Stomach (tissue), 9 donors: ENCODE measurements around the gene ZNF140. TPM values are rescaled to one million over a fixed set of nuclear protein-coding genes. Genes with fewer than 3 reads are reported as not detected.

Source experiments
- DNase-seq, 2 donors: peaks; one replicate each; pipeline versions ENCODE4 v3.0.0 to v3.0.0-alpha.2; 2013 to 2019
- H3K27ac ChIP-seq, 5 donors: fragments of 200-600 bp in 4 of 5; sonication (generic) in 4 of 5; one replicate each; pipeline ENCODE4 v1.5.1; 2013 to 2019; ENCODE audit warnings: mild to moderate bottlenecking in 1 of 5, moderate library complexity in 1 of 5
- H3K27me3 ChIP-seq, 3 donors: fragments of 200-600 bp; sonication (generic); one replicate each; pipeline ENCODE4 v1.5.1; 2017 to 2019; ENCODE audit warnings: mixed run types in 1 of 3
- H3K36me3 ChIP-seq, 4 donors: fragments of 200-600 bp; sonication (generic); 1 replicate in 3 of 4; 2 replicates in 1 of 4; pipeline ENCODE4 v1.5.1; 2016 to 2019
- H3K4me1 ChIP-seq, 4 donors: fragments of 200-600 bp; sonication (generic); one replicate each; pipeline ENCODE4 v1.5.1; 2016 to 2019
- H3K4me3 ChIP-seq, 4 donors: fragments of 200-600 bp; sonication (generic) in 3 of 4; one replicate each; pipeline ENCODE4 v1.5.1; 2016 to 2019; ENCODE audit warnings: mild to moderate bottlenecking in 1 of 4
- H3K9me3 ChIP-seq, 4 donors: fragments of 200-600 bp; sonication (generic); one replicate each; pipeline ENCODE4 v1.5.1; 2016 to 2019
- CTCF ChIP-seq, 7 experiments: fragments of 450-650 bp in 4 of 7; fragments of 200-600 bp in 3 of 7; sonication (generic) in 3 of 7; IDR thresholded peaks; one replicate each; pipeline ENCODE4 v1.5.1; 2016 to 2019; ENCODE audit warnings: antibody characterized with exemption in 7 of 7, control low read depth in 2 of 7, mild to moderate bottlenecking in 1 of 7
- EP300 ChIP-seq: sonication (generic); formaldehyde crosslinking; IDR thresholded peaks from one replicate; pipeline ENCODE4 v1.6.1; 2017; ENCODE audit warnings: antibody characterized with exemption
- POLR2A ChIP-seq, 4 donors: fragments of 450-650 bp; IDR thresholded peaks; one replicate each; pipeline ENCODE4 v1.6.1; 2016; ENCODE audit warnings: antibody characterized with exemption in 4 of 4, control low read depth in 2 of 4, mild to moderate bottlenecking in 1 of 4, moderate library complexity in 1 of 4
- POLR2AphosphoS5 ChIP-seq, 3 donors: sonication (generic); formaldehyde crosslinking; IDR thresholded peaks; one replicate each; pipeline ENCODE4 v1.6.1; 2016; ENCODE audit warnings: antibody characterized with exemption in 3 of 3
- WGBS, 5 donors: extraction: QIAGEN DNeasy Blood & Tissue Kit in 3 of 5; methylation state at CpG; one replicate each; pipeline versions ENCODE4 v1.1.5 to v1.1.7; 2013 to 2018; 5-methylcytosine and 5-hydroxymethylcytosine counted together
- intact Hi-C: fragments of 100-400 bp; cut with DNase I; formaldehyde crosslinking; loops from one replicate; pipeline ENCODE4 v1.15.1; 2023; ENCODE audit warnings: low total_unique reads
- polyA plus RNA-seq, 3 donors: library from polyadenylated mRNA; stranded (reverse); fragments of 200-250 nt; gene quantifications; one replicate each; pipeline ENCODE4 v1.2.3, GENCODE V29; 2013
- total RNA-seq, 5 donors: library from RNA; depleted of rRNA; stranded (reverse); fragments of >200 nt; gene quantifications; one replicate each; pipeline versions ENCODE4 v1.1.0 to v1.2.3, GENCODE V29; 2014 to 2016
- donor health status: healthy with polysubstance abuse.
- donor health status: Bipolar disorder and iron deficiency.
- donor health status: healthy.

The ZNF140 gene
- total and polyA plus RNA-seq, 8 donors, result 2.3 to 43.3 (median 15.1) TPM

- TF ChIP-seq CTCF (IDR thresholded peaks at IDR 0.05) (no peak), POLR2A (IDR thresholded peaks at IDR 0.05) (no peak), POLR2AphosphoS5 (IDR thresholded peaks at IDR 0.05) (no peak), EP300 (no peak)
- peaks cover 89 to 100% (median 99%) of the 10 kb centered on the region in 4 donors for H3K9me3 ChIP-seq
- intact Hi-C loops, result no loop called here
- no peak overlapping the region for H3K27ac ChIP-seq
- WGBS, 5 donors, result 94 to 98% (median 96%) methylated on average over 2 of the region's 2 CpGs
- H3K27me3 ChIP-seq, result no peaks in the 10 kb centered on the region
- H3K4me3 ChIP-seq, result no peak overlapping the region
- no peak for DNase-seq
- no peaks in the 10 kb centered on the region for H3K4me1 ChIP-seq
- peaks cover 37 to 85% (median 62%) of the 10 kb centered on the region in 4 donors for H3K36me3 ChIP-seq
Observed at GRCh38 chr12:133108150-133108549, 27.4 kb downstream of the ZNF140 start.

- no peak for DNase-seq
- 90 to 98% (median 95%) methylated on average over 3 of the region's 3 CpGs for whole genome bisulfite sequencing, 5 donors
- TF ChIP-seq EP300 (no peak), POLR2AphosphoS5 (IDR thresholded peaks at IDR 0.05) (no peak), CTCF (IDR thresholded peaks at IDR 0.05) (no peak), POLR2A (IDR thresholded peaks at IDR 0.05) (no peak)
- Histone ChIP-seq H3K27me3 (no peaks in the 10 kb centered on the region), H3K9me3 (peaks cover 83 to 100% (median 99%) of the 10 kb centered on the region in 4 donors), H3K4me3 (no peak overlapping the region), H3K4me1 (no peaks in the 10 kb centered on the region), H3K36me3 (peaks cover 9 to 100% (median 66%) of the 10 kb centered on the region in 4 donors), H3K27ac (no peak overlapping the region)
- intact Hi-C loops, result no loop called here
Observed at GRCh38 chr12:133120385-133121191, 39.9 kb downstream of the ZNF140 start.

- WGBS, 5 donors, result 95 to 99% (median 98%) methylated on average over 2 of the region's 2 CpGs
- peaks cover 0 to 90% (median 68%) of the 10 kb centered on the region in 4 donors for H3K36me3 ChIP-seq
- H3K4me3 ChIP-seq, result no peak overlapping the region
- DNase-seq, result no peak
- intact Hi-C loops, result no loop called here
- peaks cover 0 to 8% (median 7%) of the 10 kb centered on the region in 4 donors for H3K4me1 ChIP-seq
- TF ChIP-seq POLR2AphosphoS5 (IDR thresholded peaks at IDR 0.05) (no peak), EP300 (no peak)
- peaks cover 68 to 94% (median 89%) of the 10 kb centered on the region in 4 donors for H3K9me3 ChIP-seq
- H3K27ac ChIP-seq, result no peak overlapping the region
- no peaks in the 10 kb centered on the region for H3K27me3 ChIP-seq
Observed at GRCh38 chr12:133124674-133125073, 44.0 kb downstream of the ZNF140 start.

- Histone ChIP-seq H3K4me3 (peak overlapping the region; percentile 67 to 93 (median 80)), H3K27ac (peak overlapping the region; percentile 95 to 99 (median 96)), H3K9me3 (peaks cover 39 to 75% (median 63%) of the 10 kb centered on the region in 4 donors), H3K27me3 (no peaks in the 10 kb centered on the region), H3K36me3 (peaks cover 7 to 67% (median 50%) of the 10 kb centered on the region in 4 donors), H3K4me1 (peaks cover 0 to 16% (median 15%) of the 10 kb centered on the region in 4 donors)
- intact Hi-C loops, result no loop called here
- DNase-seq, result no peak
- no peak for TF ChIP-seq CTCF (IDR thresholded peaks at IDR 0.05)
- TF ChIP-seq EP300, result no peak
- no peak for TF ChIP-seq POLR2A (IDR thresholded peaks at IDR 0.05)
- no peak for TF ChIP-seq POLR2AphosphoS5 (IDR thresholded peaks at IDR 0.05)
- WGBS, 5 donors, result 14 to 21% (median 16%) methylated on average over 25 to 26 of the region's 26 CpGs
Observed at GRCh38 chr12:133129368-133130037, 48.8 kb downstream of the ZNF140 start.
